Left cardiac atrium (tissue), 4 donors: Measurements from ENCODE around the gene AMIGO3. TPM values are rescaled to one million over a fixed set of nuclear protein-coding genes. Genes with fewer than 3 reads are reported as not detected.
"Not testable (repeated sequence)": the region's sequence is repeated elsewhere in the genome, so short reads cannot be mapped to it uniquely, and the experiment has no call there.

Experiments used
- ATAC-seq, 2 donors: fragments of 200-7000 bp; cut with Tn5 transposase; one replicate each; pipeline ENCODE4 v1.9.1; 2020; ENCODE audit warnings: mild to moderate bottlenecking in 2 of 2, moderate library complexity in 2 of 2
- DNase-seq: peaks from one replicate; pipeline ENCODE4 v3.0.0-alpha.2; 2020
- intact Hi-C, 2 donors: fragments of 100-400 bp; cut with DNase I; formaldehyde crosslinking; loops; one replicate each; pipeline versions ENCODE4 v1.14.1 to v1.15.1; 2022 to 2023
- long read RNA-seq: library from polyadenylated mRNA; unstranded; transcript quantifications from one replicate; pipeline ENCODE4 v2.0.0, GENCODE V29; 2021
- total RNA-seq, 2 donors: library from RNA; stranded (reverse); fragmentation: NEBNext Ultra II Directional; extraction: Animal tissue kit (Norgen Biotek cat#: 25700); gene quantifications; one replicate each; pipeline ENCODE4 v1.2.1, GENCODE V29; 2021
- donor health status: DM: no; HTN: yes; CAD: no.
- donor health status: DM: no; HTN: yes; CAD: no; lungs with severe emphysema.
- donor health status: DM: yes; HTN: yes; CAD: no.
- donor health status: Dilated cardiomyopathy.

The AMIGO3 gene
- total RNA-seq: under 1 TPM in 1 of 2 donors, not detected in 1; 0.09 TPM
- long read RNA-seq, partial matches to known transcripts: 0 of 3 reads
- long read RNA-seq, other reads (novel, unspliced or antisense): 0 of 3 reads

GRCh38 chr3:49719214-49719884, at the start of gene AMIGO3:
Gene AMIGO3 (minus strand): TSS chr3:49719684. CDS start chr3:49719465, 219 bp downstream.
- DNase-seq: peak; percentile 98
- ATAC-seq: peak; percentile 72 to 79
- intact Hi-C loops: no loop called here

GRCh38 chr3:49763981-49764380, 44.5 kb upstream of the AMIGO3 start:
- intact Hi-C loops: no loop called here
- DNase-seq (no peak), ATAC-seq (no peak)

GRCh38 chr3:49761661-49762060, 42.2 kb upstream of the AMIGO3 start:
- intact Hi-C loops: no loop called here
- ATAC-seq (no peak), DNase-seq (no peak)

GRCh38 chr3:49759226-49759625, 39.7 kb upstream of the AMIGO3 start:
- intact Hi-C loops: no loop called here
- no peak for DNase-seq
- ATAC-seq: peak in 1 of 2 donors; percentile 26

GRCh38 chr3:49757197-49757596, 37.7 kb upstream of the AMIGO3 start:
- intact Hi-C loops: no loop called here
- ATAC-seq: no peak
- DNase-seq: no peak

- intact Hi-C loops: no loop called here
- DNase-seq (no peak), ATAC-seq (no peak)
Measured at GRCh38 chr3:49756036-49756435, 36.6 kb upstream of the AMIGO3 start.

- ATAC-seq: no peak
- intact Hi-C loops: no loop called here
Measured at GRCh38 chr3:49754536-49754935, 35.1 kb upstream of the AMIGO3 start.

GRCh38 chr3:49751501-49751900, 32.0 kb upstream of the AMIGO3 start:
- DNase-seq: no peak
- no peak for ATAC-seq
- intact Hi-C loops: no loop called here

More at GRCh38 chr3:49754536-49754935, 35.1 kb upstream of the AMIGO3 start:
- no peak for DNase-seq

- intact Hi-C loops: no loop called here
- ATAC-seq: peak in 1 of 2 donors; percentile 53
- no peak for DNase-seq
Measured at GRCh38 chr3:49750056-49750455, 30.6 kb upstream of the AMIGO3 start.

- ATAC-seq, DNase-seq, intact Hi-C loops: not testable (repeated sequence)
Measured at GRCh38 chr3:49748874-49749273, 29.4 kb upstream of the AMIGO3 start.

- intact Hi-C loops: no loop called here
- ATAC-seq: no peak
Measured at GRCh38 chr3:49747792-49748480, 28.5 kb upstream of the AMIGO3 start.

GRCh38 chr3:49745986-49746385, 26.5 kb upstream of the AMIGO3 start:
- DNase-seq (no peak), ATAC-seq (no peak)
- intact Hi-C loops: no loop called here

More at GRCh38 chr3:49747792-49748480, 28.5 kb upstream of the AMIGO3 start:
- DNase-seq: no peak

GRCh38 chr3:49740427-49740826, 20.9 kb upstream of the AMIGO3 start:
- intact Hi-C loops: no loop called here
- no peak for DNase-seq
- ATAC-seq: no peak

- ATAC-seq: no peak
- intact Hi-C loops: no loop called here
- no peak for DNase-seq
Measured at GRCh38 chr3:49738067-49738713, 18.7 kb upstream of the AMIGO3 start.

- DNase-seq: no peak
- ATAC-seq: peak in 1 of 2 donors; percentile 10
- intact Hi-C loops: no loop called here
Measured at GRCh38 chr3:49734752-49735151, 15.3 kb upstream of the AMIGO3 start.

GRCh38 chr3:49733551-49733950, 14.1 kb upstream of the AMIGO3 start:
- ATAC-seq (no peak), DNase-seq (no peak)
- intact Hi-C loops: no loop called here

- DNase-seq (no peak), ATAC-seq (no peak)
- intact Hi-C loops: no loop called here
Measured at GRCh38 chr3:49732597-49732996, 13.1 kb upstream of the AMIGO3 start.

GRCh38 chr3:49729966-49730609, 10.6 kb upstream of the AMIGO3 start:
- ATAC-seq (no peak), DNase-seq (no peak)
- intact Hi-C loops: no loop called here

- intact Hi-C loops: no loop called here
- ATAC-seq (no peak), DNase-seq (no peak)
Measured at GRCh38 chr3:49727924-49728361, 8.5 kb upstream of the AMIGO3 start.
